Myometrial cell (primary cell): ENCODE measurements around the gene MAP6. TPM values are rescaled to one million over a fixed set of nuclear protein-coding genes. Genes with fewer than 3 reads are reported as not detected.

Experiments used
- total RNA-seq: library from RNA; depleted of rRNA; stranded (reverse); fragments of >200 nt; gene quantifications from 2 replicates; pipeline ENCODE4 v1.2.3, GENCODE V29; 2015

Gene MAP6
- total RNA-seq = 0.29 and 0.89 TPM in 2 replicates

GRCh38 chr11:75668451-75669297 lies at the start of gene MAP6:
Gene MAP6, minus strand, starts transcription at chr11:75669038. Its CDS starts 669 bp downstream, at chr11:75668369.

GRCh38 chr11:75717608-75718418 lies 49.0 kb upstream of the MAP6 start, which contains the start of gene MOGAT2:
Gene MOGAT2, plus strand, starts transcription at chr11:75717838. Its CDS starts 51 bp downstream, at chr11:75717889.

GRCh38 chr11:75562048-75562835 lies 106.6 kb downstream of the MAP6 start, which contains the start of gene SERPINH1:
Gene SERPINH1, plus strand, starts transcription at chr11:75562253. Its CDS starts 4,097 bp downstream, at chr11:75566350.

Other genes with a start within 250 kb of the MAP6 start
- 0.29 and 1.8 TPM in 2 replicates for gene KLHL35, start 235.8 kb downstream of the MAP6 start, total RNA-seq
- 13.6 and 26.5 TPM in 2 replicates for gene GDPD5, start 143.1 kb downstream of the MAP6 start, total RNA-seq
- 1,366 and 1,534 TPM in 2 replicates for gene SERPINH1, start 106.8 kb downstream of the MAP6 start, total RNA-seq
- gene MOGAT2, start 48.8 kb upstream of the MAP6 start, total RNA-seq = not detected in 2 replicates
- 0.29 and 0.53 TPM in 2 replicates for gene DGAT2, start 99.7 kb upstream of the MAP6 start, total RNA-seq
- gene UVRAG, start 146.2 kb upstream of the MAP6 start, total RNA-seq = 9.8 and 13.1 TPM in 2 replicates